ENCODE measurements around the gene ATP8A2.

The ATP8A2 gene

GRCh38 chr13:25372284-25373081 is 709 bp downstream of the ATP8A2 start:
- DNase-seq (ENCODE audit: low spot score) = no peak

GRCh38 chr13:25375727-25376358 is 4.1 kb downstream of the ATP8A2 start:
- peak; percentile 47 for TF ChIP-seq CTCF (IDR thresholded peaks at IDR 0.05; ENCODE audit: extremely low read depth, missing control alignments)
- peak; percentile 76 for DNase-seq (ENCODE audit: low spot score)

More at GRCh38 chr13:25372284-25373081, 709 bp downstream of the ATP8A2 start:
- no peak for TF ChIP-seq CTCF (IDR thresholded peaks at IDR 0.05; ENCODE audit: extremely low read depth, missing control alignments)

GRCh38 chr13:25377244-25377962 is 5.6 kb downstream of the ATP8A2 start:
- DNase-seq (ENCODE audit: low spot score) = no peak
- no peak for TF ChIP-seq CTCF (IDR thresholded peaks at IDR 0.05; ENCODE audit: extremely low read depth, missing control alignments)

GRCh38 chr13:25378528-25378927 is 6.8 kb downstream of the ATP8A2 start:
- TF ChIP-seq CTCF (IDR thresholded peaks at IDR 0.05; ENCODE audit: extremely low read depth, missing control alignments) = no peak
- no peak for DNase-seq (ENCODE audit: low spot score)

GRCh38 chr13:25379011-25379410 is 7.2 kb downstream of the ATP8A2 start:
- no peak for DNase-seq (ENCODE audit: low spot score)
- no peak for TF ChIP-seq CTCF (IDR thresholded peaks at IDR 0.05; ENCODE audit: extremely low read depth, missing control alignments)

GRCh38 chr13:25380082-25380481 is 8.3 kb downstream of the ATP8A2 start:
- DNase-seq (ENCODE audit: low spot score) = no peak
- TF ChIP-seq CTCF (IDR thresholded peaks at IDR 0.05; ENCODE audit: extremely low read depth, missing control alignments) = no peak
